Measurements from ENCODE around the gene PHF2.

- TF ChIP-seq ESRRA (CRISPR knock-in tag; IDR thresholded peaks at IDR 0.05; ENCODE audit: borderline replicate concordance) = no peak
- TF ChIP-seq CTCF (IDR thresholded peaks at IDR 0.05) = no peak
- TF ChIP-seq ATF2 (CRISPR knock-in tag; IDR thresholded peaks at IDR 0.05; ENCODE audit: borderline replicate concordance, low read depth) = no peak
Observed at GRCh38 chr9:93574900-93575795, 1.2 kb upstream of the PHF2 start.
